NB4 (cell line): Measurements from ENCODE around the gene COBL.

ENCODE experiments used
- DNase-seq: peaks from one replicate; pipeline ENCODE4 v3.0.0; 2010; ENCODE audit warnings: low read depth
- H3K4me3 ChIP-seq: one replicate; pipeline ENCODE4 v1.5.1; 2011; ENCODE audit warnings: mild to moderate bottlenecking, low read depth, low read length, moderate library complexity
- CTCF ChIP-seq: IDR thresholded peaks from one replicate; pipeline ENCODE4 v1.5.1; 2012; ENCODE audit warnings: low read depth, low read length
- MAX ChIP-seq: IDR thresholded peaks from 2 replicates; pipeline ENCODE4 v1.6.1; 2011; ENCODE audit warnings: low read depth, low read length
- MYC ChIP-seq: IDR thresholded peaks from 2 replicates; pipeline ENCODE4 v1.6.1; 2011; ENCODE audit warnings: low read depth, low read length
- POLR2A ChIP-seq: IDR thresholded peaks from 2 replicates; pipeline ENCODE4 v1.6.1; 2011; ENCODE audit warnings: mild to moderate bottlenecking; ENCODE audit not compliant: insufficient read length; ENCODE audit errors: extremely low read depth

The COBL gene

GRCh38 chr7:51352174-51353100, 35.8 kb upstream of the COBL start:
- H3K4me3 ChIP-seq, result no peak overlapping the region
- DNase-seq, result no peak
- no peak for TF ChIP-seq MAX
- peak; percentile 14 for TF ChIP-seq CTCF

GRCh38 chr7:51351661-51352060, 35.1 kb upstream of the COBL start:
- TF ChIP-seq CTCF (no peak), MAX (no peak), MYC (no peak), POLR2A (no peak)
- DNase-seq, result no peak
- H3K4me3 ChIP-seq, result no peak overlapping the region

GRCh38 chr7:51350546-51350896, 33.9 kb upstream of the COBL start:
- H3K4me3 ChIP-seq, result no peak overlapping the region
- TF ChIP-seq POLR2A (no peak), MAX (no peak), MYC (no peak), CTCF (no peak)
- DNase-seq, result no peak

- TF ChIP-seq MYC, result no peak
- TF ChIP-seq MAX, result no peak
- no peak for TF ChIP-seq CTCF
- no peak for TF ChIP-seq POLR2A
- DNase-seq, result no peak
- no peak overlapping the region for H3K4me3 ChIP-seq
These were observed 33.4 kb upstream of the COBL start for GRCh38 chr7:51349820-51350545.

GRCh38 chr7:51346126-51346525, 29.5 kb upstream of the COBL start:
- TF ChIP-seq CTCF, result no peak
- no peak for TF ChIP-seq MYC
- TF ChIP-seq POLR2A, result no peak
- TF ChIP-seq MAX, result no peak
- H3K4me3 ChIP-seq, result no peak overlapping the region
- no peak for DNase-seq
